HG02943 (cell line): ENCODE measurements around the gene RNF126.
"Not testable (repeated sequence)": the region's sequence is repeated elsewhere in the genome, so short reads cannot be mapped to it uniquely, and the experiment has no call there.

Experiments used
- ATAC-seq: cut with Tn5 transposase; IDR thresholded peaks from one replicate; pipeline ENCODE4 v1.9.1; 2021; ENCODE audit warnings: mild to moderate bottlenecking, low read depth, moderate library complexity; ENCODE audit not compliant: unreplicated experiment

RNF126 gene

GRCh38 chr19:632579-633067, 30.4 kb downstream of the RNF126 start:
- ATAC-seq: peak; percentile 15

GRCh38 chr19:629961-630714, 32.9 kb downstream of the RNF126 start:
- no peak for ATAC-seq

GRCh38 chr19:629515-629914, 33.5 kb downstream of the RNF126 start:
- ATAC-seq: not testable (repeated sequence)

GRCh38 chr19:628168-628567, 34.8 kb downstream of the RNF126 start:
- no peak for ATAC-seq

GRCh38 chr19:626566-626965, 36.4 kb downstream of the RNF126 start:
- not testable (repeated sequence) for ATAC-seq

- ATAC-seq: no peak
These were observed 37.8 kb downstream of the RNF126 start for GRCh38 chr19:625257-625656.

GRCh38 chr19:624433-625109, 38.4 kb downstream of the RNF126 start:
- no peak for ATAC-seq

GRCh38 chr19:623974-624373, 39.0 kb downstream of the RNF126 start:
- no peak for ATAC-seq

- no peak for ATAC-seq
These were observed 39.7 kb downstream of the RNF126 start for GRCh38 chr19:623175-623916.

GRCh38 chr19:622666-623065, 40.3 kb downstream of the RNF126 start:
- no peak for ATAC-seq

GRCh38 chr19:621819-622218, 41.2 kb downstream of the RNF126 start:
- no peak for ATAC-seq

GRCh38 chr19:621191-621590, 41.8 kb downstream of the RNF126 start:
- not testable (repeated sequence) for ATAC-seq

- no peak for ATAC-seq
These were observed 42.7 kb downstream of the RNF126 start for GRCh38 chr19:620166-620862.

- ATAC-seq: no peak
These were observed 43.6 kb downstream of the RNF126 start for GRCh38 chr19:619286-620002.

GRCh38 chr19:618674-619285, 44.2 kb downstream of the RNF126 start:
- ATAC-seq: no peak

- ATAC-seq: no peak
These were observed 44.8 kb downstream of the RNF126 start for GRCh38 chr19:618247-618619.

GRCh38 chr19:617551-618246, 45.3 kb downstream of the RNF126 start:
- no peak for ATAC-seq

- ATAC-seq: no peak
These were observed 46.1 kb downstream of the RNF126 start for GRCh38 chr19:616747-617526.
